AG04450 (cell line): ENCODE measurements around the gene SPRED3. TPM values are rescaled to one million over a fixed set of nuclear protein-coding genes. Genes with fewer than 3 reads are reported as not detected.
"Not testable (repeated sequence)": the region's sequence is repeated elsewhere in the genome, so short reads cannot be mapped to it uniquely, and the experiment has no call there.

Experiments
- CTCF ChIA-PET: fragments of 300-600, 350-600 bp; formaldehyde crosslinking; extraction: SDS; loops from one replicate; lab custom pipeline; 2022; ENCODE audit warnings: antibody characterized with exemption, inconsistent platforms; lab: Charles Lee
- POLR2A ChIA-PET: fragments of 350-600 bp; formaldehyde crosslinking; extraction: SDS; loops from one replicate; lab custom pipeline; 2021; ENCODE audit warnings: antibody characterized with exemption, inconsistent platforms; lab: Yijun Ruan, JAX
- DNase-seq: peaks from one replicate; pipeline ENCODE4 v3.0.0-alpha.2; 2011; ENCODE audit warnings: low read depth, low spot score
- H3K27ac ChIP-seq: one replicate; pipeline ENCODE4 v1.5.1; 2012; ENCODE audit warnings: low read depth, low read length, control low read depth
- H3K27me3 ChIP-seq: one replicate; pipeline ENCODE4 v1.6.0; 2012; ENCODE audit warnings: low read length; ENCODE audit not compliant: control insufficient read depth, insufficient read depth
- H3K4me3 ChIP-seq: 2 replicates; pipeline ENCODE4 v1.5.1; 2011; ENCODE audit warnings: mild to moderate bottlenecking, low read depth, low read length, control low read depth
- H3K9me3 ChIP-seq: 2 replicates; pipeline ENCODE4 v1.5.1; 2012; ENCODE audit warnings: low read length; ENCODE audit not compliant: control insufficient read depth, insufficient read depth
- CTCF ChIP-seq: IDR thresholded peaks from 2 replicates; pipeline ENCODE4 v1.5.1; 2011; ENCODE audit warnings: low read depth, low read length, control low read depth, inconsistent platforms
- polyA plus RNA-seq: library from polyadenylated mRNA; depleted of rRNA; stranded (reverse); fragments of >200 nt; gene quantifications from 2 replicates; pipeline ENCODE4 v1.2.3, GENCODE V29; 2011

The SPRED3 gene
- polyA plus RNA-seq, 1 experiment, result 2.5 TPM

GRCh38 chr19:38409631-38410133, 21.2 kb downstream of the SPRED3 start:
- Histone ChIP-seq H3K27ac (no peak overlapping the region), H3K4me3 (no peak overlapping the region), H3K9me3 (no peaks in the 10 kb centered on the region), H3K27me3 (no peaks in the 10 kb centered on the region)
- DNase-seq, result no peak
- no peak for TF ChIP-seq CTCF
- POLR2A ChIA-PET, result no interaction called here
- CTCF ChIA-PET, result no interaction called here

DNA sequence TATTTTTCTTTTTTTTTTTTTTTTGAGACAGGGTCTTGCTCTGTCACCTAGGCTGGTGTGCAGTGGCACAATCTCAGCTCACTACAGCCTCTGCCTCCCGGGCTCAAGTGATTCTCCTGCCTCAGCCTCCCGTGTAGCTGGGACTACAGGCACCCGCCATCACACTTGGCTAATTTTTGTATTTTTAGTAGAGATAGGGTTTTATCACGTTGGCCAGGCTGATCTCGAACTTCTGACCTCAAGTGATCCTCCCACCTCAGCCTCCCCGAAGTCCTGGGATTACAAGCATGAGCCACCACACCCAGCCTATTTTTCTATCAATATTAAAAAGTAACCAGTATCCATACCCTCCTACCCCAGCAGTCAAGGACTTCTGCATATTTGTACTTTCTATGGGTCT, 21.9 kb downstream of the SPRED3 start:
- CTCF ChIA-PET, result interaction anchor here (1.5 kb wide), 1 partner anchor 8 kb away, joined by 6 read pairs; the partner anchor contains the start of gene FAM98C
- POLR2A ChIA-PET, H3K27ac ChIP-seq, H3K9me3 ChIP-seq, H3K27me3 ChIP-seq, H3K4me3 ChIP-seq, DNase-seq: not testable (repeated sequence)

- H3K27ac ChIP-seq, result no peak overlapping the region
- DNase-seq, result no peak
- no peak for TF ChIP-seq CTCF
- POLR2A ChIA-PET, result interaction anchor here (0.6 kb wide), 1 partner anchor 218 kb away, joined by 3 read pairs; no protein-coding TSS in a partner anchor
- CTCF ChIA-PET, result interaction anchor here (0.6 to 1.5 kb wide), 2 partner anchors 8 to 522 kb away, joined by 3 to 6 read pairs; partner anchors contain the start of gene FAM98C
- H3K9me3 ChIP-seq, result no peaks in the 10 kb centered on the region
- no peak overlapping the region for H3K4me3 ChIP-seq
- H3K27me3 ChIP-seq, result no peaks in the 10 kb centered on the region
These were observed 22.7 kb downstream of the SPRED3 start for GRCh38 chr19:38411041-38411712.

- not testable (repeated sequence) for H3K27ac ChIP-seq, H3K9me3 ChIP-seq, H3K4me3 ChIP-seq, DNase-seq, H3K27me3 ChIP-seq
- POLR2A ChIA-PET, result interaction anchor here (0.6 kb wide), 1 partner anchor 218 kb away, joined by 3 read pairs; no protein-coding TSS in a partner anchor
- CTCF ChIA-PET, result interaction anchor here (0.6 to 2.5 kb wide), 4 partner anchors 9 to 521 kb away, joined by 3 to 20 read pairs (median 4); partner anchors contain the start of gene FAM98C
These were observed 23.4 kb downstream of the SPRED3 start for GRCh38 chr19:38411898-38412297.

DNA sequence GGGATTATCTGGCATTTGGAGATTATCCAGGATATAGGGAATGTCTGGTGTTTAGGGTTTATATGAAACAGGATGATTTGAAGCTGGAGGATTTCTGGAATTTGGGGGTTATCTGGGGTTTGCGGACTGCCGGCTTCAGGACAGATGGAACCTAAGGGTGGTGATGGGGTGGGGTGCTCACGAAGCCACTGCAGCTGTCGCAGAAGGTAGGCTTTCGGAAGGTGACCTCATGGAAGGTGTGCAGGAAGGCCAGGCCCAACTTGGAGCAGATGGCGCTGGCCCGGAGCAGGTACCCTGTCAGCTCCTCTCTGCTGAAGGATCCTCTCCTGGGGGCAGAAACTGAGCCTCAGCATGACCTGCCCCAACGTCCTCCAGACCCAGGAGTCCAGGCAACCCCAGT, 24.0 kb downstream of the SPRED3 start:
- H3K27me3 ChIP-seq, result peaks cover 6% of the 10 kb centered on the region
- ChIA-PET POLR2A (no interaction called here), CTCF (interaction anchor here (0.8 to 2.5 kb wide), 2 partner anchors 10 to 221 kb away, joined by 3 to 20 read pairs; partner anchors contain the start of gene FAM98C)
- TF ChIP-seq CTCF, result no peak
- DNase-seq, result no peak
- no peak overlapping the region for H3K4me3 ChIP-seq
- no peaks in the 10 kb centered on the region for H3K9me3 ChIP-seq
- H3K27ac ChIP-seq, result no peak overlapping the region

- no peak overlapping the region for H3K27ac ChIP-seq
- ChIA-PET POLR2A (no interaction called here), CTCF (interaction anchor here (0.6 to 2.5 kb wide), 3 partner anchors 10 to 221 kb away, joined by 3 to 20 read pairs (median 3); partner anchors contain the start of gene FAM98C)
- no peak for DNase-seq
- no peak for TF ChIP-seq CTCF
- no peak overlapping the region for H3K4me3 ChIP-seq
- H3K27me3 ChIP-seq, result peaks cover 11% of the 10 kb centered on the region
- no peaks in the 10 kb centered on the region for H3K9me3 ChIP-seq
These were observed 24.5 kb downstream of the SPRED3 start for GRCh38 chr19:38412961-38413360.
